Activated T-helper 1 cell treated with Interleukin-2 at 50 U/mL for 16 hours (primary cell): ENCODE measurements around the gene AVPI1.
"Not testable (repeated sequence)": the region's sequence is repeated elsewhere in the genome, so short reads cannot be mapped to it uniquely, and the experiment has no call there.

Experiments
- DNase-seq: peaks from one replicate; pipeline ENCODE4 v3.0.0-alpha.2; 2020; ENCODE audit warnings: low read depth

The AVPI1 gene

DNA sequence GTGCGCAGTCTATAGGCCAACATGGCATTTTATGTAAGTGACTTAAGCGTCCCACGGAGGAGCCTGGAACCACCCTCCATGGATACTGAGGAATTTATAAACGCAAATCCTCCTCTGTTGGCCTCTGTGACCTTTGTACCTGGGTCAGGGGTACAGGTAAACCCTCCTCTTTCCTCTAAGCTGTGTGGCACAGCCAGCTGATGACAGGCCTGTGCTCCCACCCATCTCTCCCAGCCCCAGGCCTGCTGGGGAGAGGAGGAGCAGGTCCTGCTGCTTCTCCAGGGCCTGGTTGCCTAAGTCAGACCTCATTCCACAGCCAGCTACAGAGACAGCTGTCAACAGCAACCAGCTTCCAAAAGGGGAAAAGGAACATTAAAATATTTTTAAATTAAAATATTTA lies 5.0 kb downstream of the AVPI1 start:
- DNase-seq = no peak

DNA sequence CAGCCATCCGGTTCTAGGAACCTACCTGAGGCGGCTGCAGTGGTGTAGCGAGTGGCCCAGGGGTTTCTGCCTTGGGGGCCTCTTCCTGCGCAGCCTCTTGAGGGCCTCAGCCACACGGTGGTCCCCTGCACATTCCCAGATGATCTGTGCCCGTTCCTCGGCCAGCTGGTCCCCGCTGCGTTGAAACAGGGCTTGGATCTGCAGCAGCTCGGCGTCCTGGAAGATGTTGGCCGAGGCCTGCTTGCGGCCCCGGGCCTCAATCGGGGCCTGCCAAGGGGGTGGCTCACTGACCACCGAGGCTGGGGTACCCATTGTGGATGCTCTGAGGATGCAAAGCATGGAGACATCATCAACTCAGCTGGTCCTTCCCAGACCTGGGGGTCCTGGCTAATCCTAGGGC lies 7.4 kb downstream of the AVPI1 start:
- no peak for DNase-seq

DNA sequence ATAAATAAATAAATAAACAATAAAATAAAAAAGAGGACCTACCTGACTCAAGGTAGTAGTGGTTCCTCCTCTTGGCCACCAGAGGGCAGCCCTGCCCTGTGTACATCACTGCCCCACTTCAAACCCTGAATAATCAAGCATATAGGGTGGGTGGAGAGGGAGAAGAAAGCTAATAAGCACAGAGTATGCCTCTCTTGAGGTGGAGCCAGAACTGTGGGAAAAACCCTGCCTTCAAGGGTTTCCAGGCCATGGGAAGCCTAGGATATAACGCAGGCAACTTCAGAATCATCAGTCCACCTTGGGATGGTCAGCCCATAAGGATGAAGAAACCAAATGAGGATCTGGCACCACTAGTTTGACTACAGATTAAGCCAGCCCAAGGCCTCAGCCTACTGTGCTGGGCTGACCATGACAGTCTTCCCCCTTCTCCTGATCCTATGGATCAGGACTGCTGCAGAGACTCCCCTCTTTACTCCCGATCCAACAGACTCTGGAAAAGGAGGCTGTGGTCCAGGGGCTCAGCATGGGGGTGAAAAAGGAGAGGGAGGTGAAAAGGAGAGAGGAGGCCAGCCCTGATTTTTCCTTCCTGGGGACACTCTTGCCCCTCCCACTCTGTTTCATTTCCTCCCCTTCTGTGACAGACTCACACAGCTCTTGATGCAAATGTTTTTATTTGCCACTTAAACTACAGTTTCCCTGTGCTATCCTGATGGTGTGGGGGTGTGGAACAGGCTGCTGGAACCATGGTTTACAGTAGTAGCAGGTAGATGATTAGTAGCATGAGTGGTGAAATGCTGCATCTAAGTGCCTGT lies 10.1 kb downstream of the AVPI1 start:
- peak; percentile 13 for DNase-seq

DNA sequence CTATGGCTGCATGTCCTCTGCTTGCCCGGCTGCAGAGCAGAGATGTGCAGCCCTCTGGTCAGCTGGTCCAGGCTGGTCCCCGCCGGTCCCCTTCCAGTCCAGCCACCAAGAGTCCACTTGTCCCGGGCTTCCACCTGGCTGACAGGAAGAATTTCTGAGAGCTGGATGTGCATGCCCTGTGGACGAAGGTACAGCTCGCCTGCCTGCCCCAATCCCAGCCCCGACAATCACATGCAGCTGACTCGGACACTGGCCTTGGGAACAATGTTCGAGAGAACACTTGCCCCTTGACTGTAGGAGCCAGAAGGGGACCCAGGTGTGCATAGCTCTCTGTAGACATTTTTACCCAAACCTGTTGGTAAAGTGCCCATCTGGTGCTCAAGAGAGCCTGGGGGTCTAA lies 11.8 kb downstream of the AVPI1 start:
- DNase-seq = no peak

DNA sequence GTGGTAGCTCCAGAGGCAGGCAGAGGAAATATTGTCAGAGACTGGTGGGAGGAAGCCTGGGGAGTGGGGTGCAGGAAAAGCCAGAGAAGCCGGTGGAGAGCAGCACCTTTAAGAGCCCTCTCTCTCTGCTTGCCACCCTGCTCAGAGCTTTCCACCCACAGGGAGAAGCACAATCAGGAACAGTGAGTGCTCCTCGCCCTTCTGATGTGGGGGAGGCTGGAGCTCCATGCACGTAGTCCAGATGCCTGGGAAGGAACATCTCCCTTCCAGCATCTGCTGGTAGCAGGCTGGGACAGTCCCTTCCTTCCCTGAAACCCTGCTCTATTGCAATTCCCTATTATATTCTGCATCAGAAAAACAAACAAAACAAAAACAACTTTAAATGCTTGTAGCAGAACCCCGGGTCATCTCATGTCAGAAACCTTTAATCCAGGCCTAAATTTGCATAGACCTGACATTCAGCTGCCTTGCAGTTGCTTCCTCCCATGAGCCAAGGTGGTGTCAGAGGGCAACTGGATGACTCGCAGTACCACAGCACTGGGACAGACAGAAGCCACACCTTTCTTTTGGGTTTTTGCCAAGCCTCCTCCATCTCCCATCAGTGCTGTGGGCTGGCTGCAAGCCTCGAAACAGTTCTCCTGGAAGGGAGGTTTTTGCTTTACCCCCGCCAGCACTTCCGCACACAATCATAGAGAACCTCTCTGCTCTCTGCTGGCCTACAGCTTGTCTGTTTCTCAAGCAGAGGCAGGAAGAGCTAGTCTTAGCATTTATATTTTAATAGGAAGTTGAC lies 13.1 kb downstream of the AVPI1 start:
- DNase-seq = no peak

DNA sequence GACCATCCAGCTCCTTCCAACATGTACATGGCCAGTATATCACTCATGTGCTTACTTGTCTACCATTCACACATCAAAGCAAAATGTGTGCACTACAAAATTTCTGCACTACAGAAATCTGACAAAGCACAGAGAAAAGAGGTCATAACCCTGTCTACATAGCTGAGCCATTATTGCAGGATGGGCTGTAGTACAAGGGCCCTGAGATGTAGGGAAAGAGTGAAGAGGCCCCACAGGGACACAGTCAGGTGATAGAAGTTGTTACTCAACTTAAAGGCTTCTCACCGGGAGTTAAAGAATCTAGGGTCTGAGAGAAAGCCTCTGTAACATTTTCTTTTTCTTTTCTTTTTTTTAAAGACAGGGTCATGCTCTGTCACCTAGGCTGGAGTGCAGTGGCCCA lies 17.5 kb downstream of the AVPI1 start:
- DNase-seq = no peak

DNA sequence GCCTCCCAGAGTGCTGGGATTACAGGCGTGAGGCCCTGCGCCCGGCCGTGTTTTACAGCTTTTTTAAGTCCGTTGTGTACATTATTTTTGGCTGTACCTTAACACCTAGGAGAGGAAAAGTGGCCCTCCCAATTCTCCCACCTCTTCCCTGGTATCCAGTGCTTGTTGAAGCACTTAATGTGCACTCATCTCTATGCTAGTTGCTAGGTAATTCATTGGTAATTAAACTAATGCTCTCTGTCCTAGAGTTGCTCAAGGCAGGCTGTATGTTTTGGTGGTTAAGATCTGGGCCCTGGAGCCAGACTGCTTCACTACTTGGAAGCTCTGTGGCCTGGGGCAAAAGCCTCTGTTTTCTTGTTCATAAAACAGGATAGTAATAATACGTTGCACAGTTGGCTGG lies 19.6 kb downstream of the AVPI1 start:
- DNase-seq = no peak

DNA sequence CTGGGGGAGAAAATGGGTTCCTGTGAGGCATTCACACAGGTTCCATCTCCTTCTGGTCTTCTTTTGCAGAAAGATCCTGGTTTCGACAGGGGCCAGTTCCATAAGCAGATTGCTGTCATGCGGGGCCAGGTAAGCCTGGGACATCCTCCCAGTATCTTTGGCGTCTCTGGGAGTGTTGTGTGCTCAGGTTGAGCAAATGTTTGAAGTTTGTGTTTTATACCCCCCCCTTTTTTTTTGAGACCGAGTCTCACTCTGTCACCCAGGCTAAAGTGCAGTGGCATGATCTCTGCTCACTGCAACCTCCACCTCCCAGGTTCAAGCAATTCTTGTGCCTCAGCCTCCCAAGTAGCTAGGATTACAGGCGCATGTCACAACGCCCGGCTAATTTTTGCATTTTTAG lies 20.0 kb downstream of the AVPI1 start:
- no peak for DNase-seq

DNA sequence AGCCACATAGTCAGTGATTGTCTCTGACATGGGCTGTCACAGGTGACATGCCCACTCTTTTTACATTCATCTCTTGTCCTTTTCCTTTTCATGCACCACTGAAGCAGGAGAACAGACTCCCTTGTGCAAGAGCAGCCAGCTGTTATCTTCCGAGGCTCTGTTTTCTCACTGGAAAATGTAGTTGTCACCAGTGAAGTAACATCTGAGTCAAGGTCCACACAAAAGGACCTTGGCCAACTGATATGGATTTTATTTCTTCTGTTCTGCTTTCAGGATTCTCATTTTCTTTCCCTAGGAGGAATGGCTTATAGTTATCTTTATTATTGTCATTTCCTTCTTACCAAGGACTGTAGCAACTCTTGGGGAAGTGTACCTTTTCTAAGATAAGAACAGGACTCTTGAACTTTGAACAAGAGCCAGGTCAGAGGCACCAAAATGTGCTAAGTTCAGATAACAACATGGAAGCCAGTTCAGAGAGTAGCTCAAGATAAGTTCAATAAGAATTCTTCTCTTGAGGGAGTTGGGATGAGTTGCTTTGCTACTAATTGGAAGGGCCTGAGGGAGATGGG lies 22.7 kb downstream of the AVPI1 start:
- no peak for DNase-seq

DNA sequence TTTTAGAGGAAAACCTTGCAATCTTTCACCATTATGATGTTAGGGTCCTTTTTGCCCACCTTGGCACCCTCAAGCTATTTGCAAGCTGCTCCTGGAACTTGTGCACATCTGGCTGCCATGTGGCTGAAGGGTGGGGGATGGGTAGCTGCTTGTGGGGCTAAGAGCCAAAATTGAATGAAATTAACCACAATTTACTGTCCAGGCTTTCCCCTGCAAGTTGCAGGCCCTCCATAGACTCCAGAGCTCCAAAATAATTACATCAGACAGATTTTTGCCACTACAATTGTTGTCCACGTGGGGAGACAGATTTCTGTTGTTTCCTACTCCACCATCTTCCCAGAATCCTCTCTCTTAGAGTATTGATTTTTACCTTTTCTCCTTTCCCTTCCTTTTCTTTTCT lies 27.5 kb downstream of the AVPI1 start:
- no peak for DNase-seq

DNA sequence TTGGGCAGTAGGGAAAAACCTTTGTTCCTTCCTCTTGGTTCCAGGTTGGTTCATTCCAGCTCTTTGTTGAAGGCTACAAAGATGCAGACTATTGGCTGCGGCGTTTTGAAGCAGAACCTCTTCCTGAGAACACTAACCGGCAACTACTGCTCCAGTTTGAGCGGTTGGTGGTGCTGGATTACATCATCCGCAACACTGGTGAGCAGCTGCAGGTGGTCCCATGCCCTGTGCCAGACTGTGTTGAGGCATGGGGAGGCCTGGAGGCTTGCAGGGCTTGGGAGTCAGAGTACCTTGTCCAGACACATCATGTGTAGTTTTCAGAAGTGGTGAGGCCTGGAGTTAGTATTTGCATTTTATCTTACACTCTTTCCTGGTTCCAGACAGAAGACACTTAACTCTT lies 30.3 kb downstream of the AVPI1 start:
- DNase-seq = no peak

DNA sequence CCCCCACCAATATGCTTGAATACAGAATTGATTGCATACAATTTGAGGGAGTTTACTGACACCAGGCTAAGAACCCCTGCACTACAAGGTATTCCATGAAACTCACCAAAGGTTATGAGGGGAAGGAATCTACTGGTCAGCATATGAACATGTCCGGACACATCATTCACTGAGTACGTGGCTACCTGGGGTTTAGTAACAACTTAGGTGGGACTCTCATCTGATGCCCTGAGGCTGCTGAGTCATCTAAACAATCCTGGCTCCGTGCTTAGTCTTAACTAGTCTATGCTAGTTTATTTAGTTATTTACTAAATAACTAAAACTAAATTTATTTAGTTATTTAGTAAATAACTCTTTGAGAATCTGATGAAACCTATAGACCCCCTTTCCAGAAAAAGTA lies 35.3 kb downstream of the AVPI1 start:
- no peak for DNase-seq

DNA sequence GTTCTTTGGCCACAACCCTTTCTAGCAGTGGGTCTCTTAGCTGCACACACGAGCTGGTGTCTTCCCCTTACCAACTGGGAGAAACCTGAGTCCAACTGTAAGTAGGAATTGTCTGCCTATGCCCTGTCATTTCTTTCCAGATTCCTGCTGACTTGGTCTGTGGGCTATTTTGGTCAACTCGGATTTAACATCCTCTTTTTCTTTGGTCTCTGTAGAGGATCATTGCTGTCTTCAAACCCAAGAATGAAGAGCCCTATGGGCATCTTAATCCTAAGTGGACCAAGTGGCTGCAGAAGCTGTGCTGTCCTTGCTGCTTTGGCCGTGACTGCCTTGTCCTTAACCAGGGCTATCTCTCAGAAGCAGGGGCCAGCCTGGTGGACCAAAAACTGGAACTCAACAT lies 36.3 kb downstream of the AVPI1 start:
- DNase-seq = no peak

DNA sequence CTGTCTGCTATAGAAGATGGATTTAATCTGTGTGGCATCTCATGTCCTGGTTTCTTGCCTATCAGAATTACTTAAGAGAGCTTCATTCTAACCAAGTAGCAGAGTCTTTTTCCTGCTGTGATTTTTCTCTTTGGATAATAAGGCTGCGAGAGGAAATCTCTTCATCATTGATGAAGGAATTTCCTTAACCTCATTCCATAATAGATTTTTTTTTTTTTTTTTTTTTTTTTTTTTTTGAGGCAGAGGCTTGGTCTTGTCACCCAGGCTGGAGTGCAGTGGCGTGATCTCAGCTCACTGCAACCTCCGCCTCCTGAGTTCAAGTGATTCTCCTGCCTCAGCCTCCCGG lies 37.7 kb downstream of the AVPI1 start:
- DNase-seq = not testable (repeated sequence)

DNA sequence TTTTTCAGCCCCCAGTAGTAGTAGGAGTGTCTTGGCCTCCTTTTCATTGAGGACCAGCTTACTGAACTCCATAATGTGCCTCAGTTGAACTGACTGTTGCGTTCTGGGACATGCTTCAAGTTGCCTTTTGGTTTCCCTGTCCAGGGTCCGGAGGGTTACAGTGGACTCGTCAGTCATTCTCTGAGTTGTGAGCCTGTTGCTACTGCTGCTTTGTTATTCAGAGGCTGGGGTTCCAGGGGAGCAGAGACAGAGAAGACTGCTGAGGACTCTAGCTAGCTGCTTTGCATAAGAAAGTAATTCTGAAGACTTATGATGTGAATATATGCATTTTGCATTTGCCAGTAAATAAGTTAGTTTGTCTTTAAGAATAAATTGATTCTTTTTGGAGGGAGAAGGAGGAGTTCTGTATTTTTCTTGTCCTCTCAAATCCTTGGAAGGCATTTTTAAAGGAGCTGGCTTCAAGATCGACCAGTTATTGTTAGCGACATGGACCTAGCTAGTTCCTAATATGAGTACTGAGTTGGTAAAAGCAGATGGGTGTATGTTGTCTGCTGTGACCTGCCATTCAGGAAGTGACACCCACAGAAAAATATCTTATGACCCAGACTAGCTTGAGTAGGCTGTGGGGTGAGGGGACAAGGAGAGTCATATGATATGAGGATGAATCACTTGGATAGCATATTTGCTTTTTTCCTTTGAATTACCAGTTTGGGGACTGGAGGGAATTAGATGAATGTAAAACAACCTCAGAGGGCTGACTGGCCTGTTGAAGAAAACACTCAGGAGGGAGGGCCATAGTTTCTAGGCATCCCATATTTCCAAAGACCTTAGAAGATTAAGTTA lies 38.3 kb downstream of the AVPI1 start:
- DNase-seq = no peak

DNA sequence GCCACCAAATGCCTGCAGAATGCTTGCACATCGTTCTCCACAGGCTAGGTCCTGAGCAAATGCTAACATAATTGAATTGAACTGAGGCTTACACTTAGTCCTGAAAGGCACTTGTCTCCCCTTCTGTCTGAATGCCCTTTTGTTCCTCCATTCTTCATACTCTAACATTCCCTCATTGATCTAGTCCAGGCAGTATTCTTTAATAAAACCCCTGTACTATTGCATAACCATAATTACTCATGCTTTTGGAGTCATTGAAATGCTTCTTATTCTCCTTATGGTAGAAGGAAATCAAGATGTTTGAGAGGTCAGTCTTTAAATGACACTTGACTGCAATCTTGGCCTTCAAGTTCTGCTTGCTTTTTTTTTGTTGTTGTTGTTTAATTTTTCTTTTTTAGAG lies 39.5 kb downstream of the AVPI1 start:
- no peak for DNase-seq

DNA sequence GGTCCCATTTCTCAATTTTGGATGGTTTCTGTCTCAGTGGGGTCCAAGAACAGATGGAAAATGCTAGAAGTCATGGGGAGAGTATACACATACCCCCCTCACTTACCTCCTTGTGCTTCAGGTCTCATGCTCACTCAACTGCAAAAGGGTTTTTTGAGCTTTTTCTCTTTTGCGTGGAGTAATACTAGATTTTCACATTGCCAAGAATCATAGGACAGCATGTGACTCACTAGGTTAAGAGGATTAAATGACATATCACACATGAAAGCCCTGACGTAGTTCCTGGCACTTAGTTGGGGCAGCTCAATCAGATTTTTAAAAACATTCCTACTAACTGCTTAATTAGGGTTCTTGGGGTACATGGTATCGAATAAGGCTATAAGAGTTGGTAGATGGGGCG lies 42.1 kb downstream of the AVPI1 start:
- DNase-seq = no peak

DNA sequence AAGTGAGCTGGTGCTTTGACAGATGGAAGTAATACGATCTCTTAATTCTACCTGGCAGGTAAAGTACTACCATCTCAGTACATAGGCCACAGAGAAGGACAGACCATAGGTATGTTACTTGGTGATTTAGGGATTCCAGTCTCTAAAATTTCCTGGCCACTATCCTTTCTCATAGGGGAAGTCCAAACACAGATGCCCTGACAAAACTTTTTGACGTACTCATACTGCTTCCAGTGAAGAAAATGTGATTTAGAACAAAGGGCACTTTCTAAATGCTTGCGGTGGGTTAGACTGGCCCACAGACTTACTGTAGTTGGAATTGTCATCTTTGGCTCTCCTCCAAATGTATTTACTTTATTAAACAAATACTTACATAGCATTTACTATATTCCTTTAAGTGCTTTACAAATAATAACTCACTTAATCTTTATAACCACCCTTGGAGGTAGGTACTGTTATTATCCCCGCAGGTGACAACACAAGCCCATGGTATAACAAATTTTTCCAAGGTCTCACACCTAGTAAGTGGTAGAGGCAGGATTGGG lies 43.5 kb downstream of the AVPI1 start:
- no peak for DNase-seq

DNA sequence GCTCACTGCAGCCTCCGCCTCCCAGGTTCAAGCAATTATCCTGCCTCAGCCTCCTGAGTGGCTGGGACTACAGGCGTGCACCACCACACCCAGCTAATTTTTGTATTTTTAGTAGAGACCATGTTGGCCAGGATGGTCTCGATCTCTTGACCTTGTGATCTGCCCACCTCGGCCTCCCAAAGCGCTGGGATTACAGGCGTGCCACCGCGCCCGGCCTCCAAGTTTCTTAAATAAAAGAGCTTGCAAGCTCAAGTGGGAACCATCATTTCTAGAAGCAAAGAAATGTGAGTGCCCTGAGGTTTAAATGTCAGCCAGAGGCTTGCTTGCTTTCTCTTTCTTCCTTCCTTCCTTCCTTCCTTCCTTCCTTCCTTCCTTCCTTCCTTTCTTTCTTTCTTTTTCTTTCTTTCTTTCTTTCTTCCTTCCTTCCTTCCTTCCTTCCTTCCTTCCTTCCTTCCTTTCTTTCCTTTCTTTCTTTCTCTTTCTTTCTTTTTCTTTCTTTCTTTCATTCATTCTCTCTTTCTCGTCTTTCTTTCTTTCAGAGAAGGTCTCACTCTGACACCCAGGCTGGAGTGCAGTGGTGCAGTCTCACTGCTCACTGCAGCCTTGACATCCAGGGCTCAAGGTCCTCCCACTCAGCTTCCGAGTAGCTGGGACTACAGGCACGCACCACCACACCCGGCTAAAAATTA lies 44.4 kb downstream of the AVPI1 start:
- DNase-seq = not testable (repeated sequence)

DNA sequence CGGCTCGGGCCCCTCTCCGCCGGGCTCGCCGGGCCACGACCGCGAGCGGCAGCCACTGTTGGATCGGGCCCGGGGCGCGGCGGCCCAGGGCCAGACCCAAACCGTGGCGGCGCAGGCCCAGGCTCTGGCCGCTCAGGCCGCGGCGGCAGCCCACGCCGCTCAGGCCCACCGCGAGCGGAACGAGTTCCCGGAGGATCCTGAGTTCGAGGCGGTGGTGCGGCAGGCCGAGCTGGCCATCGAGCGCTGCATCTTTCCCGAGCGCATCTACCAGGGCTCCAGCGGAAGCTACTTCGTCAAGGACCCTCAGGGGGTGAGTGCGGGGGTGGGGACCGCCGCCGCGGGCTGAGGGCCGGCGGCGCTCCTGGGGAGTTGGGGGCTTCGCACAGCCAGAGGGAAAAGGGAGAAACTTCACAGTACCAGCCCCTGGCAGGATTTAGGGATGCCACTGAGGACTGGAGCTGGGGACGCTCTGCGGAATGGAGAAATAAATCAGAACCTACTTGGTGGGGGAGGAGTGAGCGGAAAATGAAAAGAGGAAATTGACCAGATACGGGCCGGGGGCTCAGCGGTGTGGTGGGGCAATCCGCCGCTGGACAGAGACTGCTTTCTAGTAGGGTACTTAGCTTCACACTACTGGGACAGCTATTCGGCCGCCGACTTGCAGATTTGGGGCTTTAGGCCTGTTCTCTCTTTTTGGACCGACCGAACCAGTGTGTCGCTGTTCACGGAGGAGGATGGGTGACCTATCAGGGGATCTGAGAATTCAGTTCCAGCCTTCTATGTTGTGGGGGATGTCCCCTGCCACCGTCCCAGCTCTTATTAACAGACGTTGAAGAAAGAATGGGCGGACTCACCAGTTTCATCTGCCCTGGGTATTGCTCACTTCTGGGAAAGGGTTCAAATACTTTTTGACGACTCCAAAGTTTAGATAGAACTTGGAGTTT lies 45.9 kb downstream of the AVPI1 start:
- no peak for DNase-seq
